AG09309 (cell line): ENCODE measurements around the gene CREB5.

Source experiments
- DNase-seq: peaks from one replicate; pipeline ENCODE4 v3.0.0-alpha.2; 2010; ENCODE audit warnings: low read depth
- H3K4me3 ChIP-seq: 2 replicates; pipeline ENCODE4 v1.5.1; 2011; ENCODE audit warnings: mild to moderate bottlenecking, low read depth, low read length, moderate library complexity; ENCODE audit not compliant: control insufficient read depth
- TF ChIP-seq, protein P1 (sequence below): IDR thresholded peaks from 2 replicates; pipeline ENCODE4 v1.5.1; 2011; ENCODE audit warnings: mild to moderate bottlenecking, low read depth, low read length, inconsistent platforms; ENCODE audit not compliant: insufficient read depth, control insufficient read depth; ENCODE audit errors: missing control alignments

The CREB5 gene

DNA sequence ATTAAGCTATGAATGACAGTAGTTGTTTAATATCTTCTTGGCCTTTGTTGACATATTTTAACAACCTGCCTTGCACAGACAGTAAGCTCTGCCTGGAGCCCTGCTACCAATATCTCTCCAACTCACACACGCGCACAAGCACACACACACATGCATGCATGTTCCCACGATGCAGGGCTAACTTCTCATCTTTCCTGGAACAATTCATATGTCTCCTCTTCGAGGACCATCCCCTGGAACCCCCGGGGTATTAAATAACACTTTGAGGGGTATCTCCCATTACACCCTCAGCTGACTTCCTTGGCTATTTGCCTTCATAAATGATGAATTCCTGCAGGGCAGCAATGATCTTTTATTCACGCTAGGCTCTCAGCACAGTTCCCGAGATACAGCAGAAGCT, 287.8 kb downstream of the CREB5 start:
- H3K4me3 ChIP-seq, result no peak overlapping the region
- TF ChIP-seq, protein P1, sequence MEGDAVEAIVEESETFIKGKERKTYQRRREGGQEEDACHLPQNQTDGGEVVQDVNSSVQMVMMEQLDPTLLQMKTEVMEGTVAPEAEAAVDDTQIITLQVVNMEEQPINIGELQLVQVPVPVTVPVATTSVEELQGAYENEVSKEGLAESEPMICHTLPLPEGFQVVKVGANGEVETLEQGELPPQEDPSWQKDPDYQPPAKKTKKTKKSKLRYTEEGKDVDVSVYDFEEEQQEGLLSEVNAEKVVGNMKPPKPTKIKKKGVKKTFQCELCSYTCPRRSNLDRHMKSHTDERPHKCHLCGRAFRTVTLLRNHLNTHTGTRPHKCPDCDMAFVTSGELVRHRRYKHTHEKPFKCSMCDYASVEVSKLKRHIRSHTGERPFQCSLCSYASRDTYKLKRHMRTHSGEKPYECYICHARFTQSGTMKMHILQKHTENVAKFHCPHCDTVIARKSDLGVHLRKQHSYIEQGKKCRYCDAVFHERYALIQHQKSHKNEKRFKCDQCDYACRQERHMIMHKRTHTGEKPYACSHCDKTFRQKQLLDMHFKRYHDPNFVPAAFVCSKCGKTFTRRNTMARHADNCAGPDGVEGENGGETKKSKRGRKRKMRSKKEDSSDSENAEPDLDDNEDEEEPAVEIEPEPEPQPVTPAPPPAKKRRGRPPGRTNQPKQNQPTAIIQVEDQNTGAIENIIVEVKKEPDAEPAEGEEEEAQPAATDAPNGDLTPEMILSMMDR, result no peak
- DNase-seq, result no peak

DNA sequence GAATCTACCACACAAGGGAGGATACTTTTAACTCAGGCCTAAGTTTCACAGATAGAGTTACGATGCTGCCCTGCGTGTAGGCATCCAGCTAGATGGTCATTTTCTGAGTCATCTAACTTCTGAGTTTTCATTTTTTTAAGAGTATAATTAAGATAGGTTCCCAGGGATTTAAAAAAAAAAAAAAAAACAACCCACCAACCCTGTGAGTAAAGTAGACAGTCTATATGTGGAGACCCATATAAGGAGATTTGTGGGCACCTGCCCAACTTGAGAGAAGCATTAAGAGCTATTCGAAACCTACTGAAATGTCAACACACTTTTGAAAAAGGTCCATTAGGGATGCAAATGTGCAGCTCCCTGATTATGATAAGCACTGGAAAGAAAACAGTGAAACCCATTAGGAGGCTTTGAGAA, 288.5 kb downstream of the CREB5 start:
- no peak for DNase-seq
- H3K4me3 ChIP-seq, result no peak overlapping the region
- TF ChIP-seq, protein P1, result no peak

DNA sequence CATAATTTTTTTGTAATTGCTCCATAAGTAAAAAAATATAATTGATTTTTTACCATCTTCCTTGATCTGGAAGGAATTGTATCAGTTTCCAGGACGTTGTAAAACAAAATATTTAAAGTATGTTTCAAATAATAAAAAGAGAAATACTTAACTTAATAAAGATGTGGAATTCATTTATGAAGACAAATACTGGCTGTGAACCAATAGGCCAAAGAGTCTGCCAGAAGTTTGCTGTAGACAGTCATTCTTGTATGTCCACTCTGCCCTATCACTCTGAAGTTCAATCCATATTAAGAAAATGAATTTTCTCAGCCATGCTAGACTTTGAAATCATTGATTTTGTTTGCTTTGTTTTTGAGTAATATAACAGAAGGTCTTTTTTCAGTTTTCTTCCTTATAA, 289.4 kb downstream of the CREB5 start:
- TF ChIP-seq, protein P1, result no peak
- DNase-seq, result no peak
- no peak overlapping the region for H3K4me3 ChIP-seq

DNA sequence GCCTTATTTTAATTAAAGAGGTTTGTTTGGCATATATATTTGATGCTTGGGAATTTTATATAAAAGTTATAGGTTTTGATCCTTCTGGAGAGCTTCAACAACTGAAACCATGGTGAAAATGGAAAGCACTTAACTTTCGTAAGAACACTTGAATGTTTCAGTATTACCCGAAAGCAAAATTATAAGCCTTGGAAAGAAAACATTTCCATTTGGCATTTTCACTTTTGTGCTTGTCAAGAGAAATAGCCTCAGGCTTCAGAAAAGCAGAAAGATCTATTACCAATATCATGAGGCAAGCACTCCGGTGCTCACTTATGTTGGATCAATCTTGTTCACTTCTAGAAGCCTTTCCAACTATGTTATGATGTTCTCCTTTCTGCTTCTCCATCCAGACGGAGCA, 289.9 kb downstream of the CREB5 start:
- H3K4me3 ChIP-seq, result no peak overlapping the region
- no peak for DNase-seq
- TF ChIP-seq, protein P1, result no peak

DNA sequence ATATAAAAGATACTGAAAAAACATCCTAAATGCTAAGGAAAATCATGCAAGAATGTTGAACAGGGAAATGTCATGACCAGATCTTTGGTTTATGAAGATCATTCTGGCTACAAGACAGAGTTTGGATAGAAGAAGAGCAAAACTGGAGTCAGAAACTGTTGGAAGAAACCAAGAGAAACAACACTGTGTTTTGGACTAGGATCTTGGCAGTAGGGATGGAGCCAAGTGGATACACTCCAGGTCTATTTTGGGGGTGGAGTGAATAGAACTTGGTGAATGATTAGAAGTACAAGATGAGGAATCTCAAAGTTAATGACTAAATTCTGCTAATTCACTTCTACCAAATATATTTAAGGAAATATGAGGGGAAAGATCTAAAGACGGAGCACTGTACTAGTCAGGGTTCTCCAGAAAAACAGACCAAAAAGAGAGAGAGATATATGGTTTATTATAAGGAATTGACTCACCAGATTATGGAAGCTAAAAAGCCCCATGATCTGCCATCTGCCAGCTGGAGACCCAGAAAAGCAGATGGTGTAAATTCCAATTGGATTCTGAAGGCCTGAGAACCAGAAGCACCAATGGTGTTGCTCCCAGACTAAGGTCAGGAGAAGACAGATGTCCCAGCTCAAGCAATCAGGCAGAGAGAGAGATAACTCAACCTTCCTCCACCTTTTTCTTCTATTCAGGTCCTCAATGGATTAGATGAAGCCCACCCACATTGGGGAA, 290.9 kb downstream of the CREB5 start:
- H3K4me3 ChIP-seq, result no peak overlapping the region
- TF ChIP-seq, protein P1, result no peak
- DNase-seq, result no peak

DNA sequence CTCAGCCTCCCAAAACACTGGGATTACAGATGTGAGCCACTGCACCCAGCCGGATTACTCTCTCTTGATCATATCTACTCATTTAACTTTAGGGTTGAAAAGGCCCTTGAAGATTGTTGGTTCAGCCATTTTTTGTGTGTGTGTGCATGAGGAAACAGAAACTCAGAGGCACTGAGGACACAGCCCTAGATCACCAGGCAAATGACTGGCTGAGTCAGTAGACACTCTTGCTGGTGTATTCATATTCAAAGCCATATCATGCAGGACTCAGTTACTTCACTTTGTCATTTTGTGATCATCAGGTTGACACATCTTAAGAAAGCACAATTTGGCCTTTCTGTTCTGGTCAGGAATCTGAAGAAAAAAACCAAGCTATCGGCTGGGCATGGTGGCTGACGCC, 292.4 kb downstream of the CREB5 start:
- TF ChIP-seq, protein P1, result no peak
- no peak for DNase-seq
- H3K4me3 ChIP-seq, result no peak overlapping the region

DNA sequence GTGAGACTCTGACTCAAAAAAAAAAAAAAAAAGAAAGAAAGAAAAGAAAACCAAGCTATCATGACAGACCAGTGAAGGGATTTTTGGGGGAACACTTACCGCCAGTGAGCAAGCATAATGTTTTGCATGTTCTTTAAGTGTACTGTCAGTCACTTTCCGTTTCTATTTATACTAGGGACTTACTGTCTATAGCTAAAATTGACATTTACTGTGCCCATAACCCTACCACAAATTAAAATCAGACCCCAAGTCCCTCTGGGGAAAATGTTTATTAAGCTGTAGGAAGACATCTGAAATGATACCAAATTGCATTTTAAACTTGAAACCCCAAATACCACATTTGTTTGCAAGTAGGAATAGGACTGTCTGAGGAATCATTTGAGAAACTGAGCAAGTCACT, 293.0 kb downstream of the CREB5 start:
- TF ChIP-seq, protein P1, result no peak
- DNase-seq, result no peak

More for the DNA sequence above, 293.0 kb downstream of the CREB5 start:
- H3K4me3 ChIP-seq, result no peak overlapping the region
